Right lobe of liver (tissue), 6 donors: Measurements from ENCODE around the gene MCHR1. TPM values are rescaled to one million over a fixed set of nuclear protein-coding genes. Genes with fewer than 3 reads are reported as not detected.

Experiments used
- ATAC-seq, 4 donors: fragments of 200-7000 bp; cut with Tn5 transposase; one replicate each; pipeline ENCODE4 v1.9.1; 2020; ENCODE audit warnings: mild to moderate bottlenecking in 4 of 4, moderate library complexity in 4 of 4
- DNase-seq, 3 donors: peaks; one replicate each; pipeline ENCODE4 v3.0.0-alpha.2; 2020
- H3K27ac ChIP-seq, 3 donors: fragments of 200-600 bp; one replicate each; pipeline ENCODE4 v1.8.0; 2022
- H3K27me3 ChIP-seq, 2 donors: fragments of 200-600 bp; one replicate each; pipeline ENCODE4 v1.8.0; 2022
- H3K36me3 ChIP-seq, 4 donors: fragments of 200-600 bp; sonication (generic) in 1 of 4; one replicate each; pipeline versions ENCODE4 v1.5.1 to v1.8.0; 2017 to 2022; ENCODE audit warnings: control low read depth in 1 of 4
- H3K4me1 ChIP-seq, 4 donors: fragments of 200-600 bp; sonication (generic) in 1 of 4; one replicate each; pipeline versions ENCODE4 v1.5.1 to v1.8.0; 2017 to 2022; ENCODE audit warnings: control low read depth in 1 of 4
- H3K4me3 ChIP-seq, 3 donors: fragments of 200-600 bp; one replicate each; pipeline ENCODE4 v1.8.0; 2022
- H3K9me3 ChIP-seq, 4 donors: fragments of 200-600 bp; sonication (generic) in 1 of 4; one replicate each; pipeline versions ENCODE4 v1.5.1 to v1.8.0; 2017 to 2022; ENCODE audit warnings: control low read depth in 1 of 4
- POLR2A ChIP-seq: fragments of 450-650 bp; IDR thresholded peaks from one replicate; pipeline ENCODE4 v1.6.1; 2017; ENCODE audit warnings: antibody characterized with exemption, mild to moderate bottlenecking
- WGBS: methylation state at CpG from one replicate; pipeline ENCODE4 v1.1.6; 2018; ENCODE audit warnings: low coverage, low lambda C conversion rate; ENCODE audit not compliant: insufficient coverage; ENCODE audit errors: missing lambda C conversion rate; 5-methylcytosine and 5-hydroxymethylcytosine counted together
- intact Hi-C, 2 donors: fragments of 100-400 bp; cut with DNase I; formaldehyde crosslinking; loops; one replicate each; pipeline versions ENCODE4 v1.11.2 to v1.14.1; 2022
- total RNA-seq, 6 experiments: library from RNA; depleted of rRNA in 2 of 6; stranded (reverse); fragments of >200 nt in 2 of 6; fragmentation: NEBNext Ultra II Directional in 3 of 6; extraction: Animal tissue kit (Norgen Biotek cat#: 25700) in 3 of 6; gene quantifications; one replicate each; pipeline versions ENCODE4 v1.1.0 to v1.2.4, GENCODE V29; 2016 to 2023
- TF ChIP-seq, protein P1 (sequence below), 4 donors: fragments of 200-600 bp in 3 of 4; fragments of 450-650 bp in 1 of 4; IDR thresholded peaks; one replicate each; pipeline versions ENCODE4 v1.5.1 to v1.8.0; 2016 to 2022; ENCODE audit warnings: antibody characterized with exemption in 4 of 4, mild to moderate bottlenecking in 2 of 4
- donor health status: DM: no; HTN: yes; CAD: no.
- donor health status: DM: no; HTN: no; CAD: no.
- donor health status: DM: no; HTN: no; CAD: no.
- donor health status: DM: no; HTN: yes; CAD: no.
- donor health status: DM: no; HTN: yes; CAD: no.

Gene MCHR1
- total RNA-seq, 6 experiments from 2014 or later: 1.1 to 3.7 (median 1.9) TPM

DNA sequence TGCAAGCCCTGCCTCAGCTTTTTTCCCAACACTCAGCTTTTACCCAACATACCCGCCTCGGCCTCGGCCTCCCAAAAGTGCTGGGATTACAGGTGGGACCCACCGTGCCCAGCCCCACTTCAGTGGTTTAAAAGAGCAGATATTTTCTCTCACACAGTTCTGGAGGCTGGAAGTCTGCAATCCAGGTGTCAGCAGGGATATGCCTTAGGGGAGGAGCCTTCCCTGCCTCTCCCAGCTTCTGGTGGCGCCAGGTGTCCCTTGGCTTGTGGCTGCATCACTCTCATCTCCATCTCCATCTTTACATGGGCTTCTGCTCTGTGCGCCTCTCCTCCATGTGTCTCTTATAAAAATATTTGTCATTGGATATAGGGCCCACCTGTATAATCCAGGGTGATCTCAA is 50.0 kb downstream of the MCHR1 start:
- no peak for TF ChIP-seq POLR2A
- TF ChIP-seq, protein P1, sequence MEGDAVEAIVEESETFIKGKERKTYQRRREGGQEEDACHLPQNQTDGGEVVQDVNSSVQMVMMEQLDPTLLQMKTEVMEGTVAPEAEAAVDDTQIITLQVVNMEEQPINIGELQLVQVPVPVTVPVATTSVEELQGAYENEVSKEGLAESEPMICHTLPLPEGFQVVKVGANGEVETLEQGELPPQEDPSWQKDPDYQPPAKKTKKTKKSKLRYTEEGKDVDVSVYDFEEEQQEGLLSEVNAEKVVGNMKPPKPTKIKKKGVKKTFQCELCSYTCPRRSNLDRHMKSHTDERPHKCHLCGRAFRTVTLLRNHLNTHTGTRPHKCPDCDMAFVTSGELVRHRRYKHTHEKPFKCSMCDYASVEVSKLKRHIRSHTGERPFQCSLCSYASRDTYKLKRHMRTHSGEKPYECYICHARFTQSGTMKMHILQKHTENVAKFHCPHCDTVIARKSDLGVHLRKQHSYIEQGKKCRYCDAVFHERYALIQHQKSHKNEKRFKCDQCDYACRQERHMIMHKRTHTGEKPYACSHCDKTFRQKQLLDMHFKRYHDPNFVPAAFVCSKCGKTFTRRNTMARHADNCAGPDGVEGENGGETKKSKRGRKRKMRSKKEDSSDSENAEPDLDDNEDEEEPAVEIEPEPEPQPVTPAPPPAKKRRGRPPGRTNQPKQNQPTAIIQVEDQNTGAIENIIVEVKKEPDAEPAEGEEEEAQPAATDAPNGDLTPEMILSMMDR (IDR thresholded peaks at IDR 0.05): no peak
- intact Hi-C loops: no loop called here

More for the DNA sequence above, 50.0 kb downstream of the MCHR1 start:
- ATAC-seq (no peak), DNase-seq (no peak)
- Histone ChIP-seq H3K27ac (no peak overlapping the region), H3K4me1 (peaks cover 0 to 10% (median 5%) of the 10 kb centered on the region in 4 donors), H3K27me3 (no peaks in the 10 kb centered on the region), H3K9me3 (no peaks in the 10 kb centered on the region), H3K36me3 (no peaks in the 10 kb centered on the region), H3K4me3 (no peak overlapping the region)
- WGBS: 82% methylated on average over 4 of the region's 6 CpGs

Other genes starting within 250 kb of the MCHR1 start
- gene MRTFA, start 42.8 kb upstream of the MCHR1 start, total RNA-seq: 10 to 100 TPM in 5 of 6 experiments, 1 to 10 TPM in 1; 9.3 to 20.6 (median 16.3) TPM
- gene SLC25A17, start 139.9 kb downstream of the MCHR1 start, total RNA-seq: 10 to 100 TPM; 10.9 to 15.5 (median 13.0) TPM
- gene ST13, start 177.2 kb downstream of the MCHR1 start, total RNA-seq: 100 to 1,000 TPM in 4 of 6 experiments, 10 to 100 TPM in 2; 70.3 to 262 (median 143) TPM
- gene XPNPEP3, start 177.7 kb downstream of the MCHR1 start, total RNA-seq: 10 to 100 TPM in 5 of 6 experiments, 1 to 10 TPM in 1; 9.2 to 33.7 (median 18.5) TPM
- not detected for gene DNAJB7, start 182.6 kb downstream of the MCHR1 start, total RNA-seq